GM19395 (cell line): ENCODE measurements around the gene RHEB.
A peak's percentile ranks its signal among the peaks of the same experiment; 100 is the strongest.
"Not testable (repeated sequence)": the region's sequence is repeated elsewhere in the genome, so short reads cannot be mapped to it uniquely, and the experiment has no call there.

Experiments used
- ATAC-seq: cut with Tn5 transposase; IDR thresholded peaks from one replicate; pipeline ENCODE4 v1.9.1; 2021; ENCODE audit warnings: mild to moderate bottlenecking, moderate library complexity; ENCODE audit not compliant: unreplicated experiment

RHEB gene

GRCh38 chr7:151536178-151536577 is 16.5 kb upstream of the RHEB start:
- ATAC-seq = not testable (repeated sequence)

DNA sequence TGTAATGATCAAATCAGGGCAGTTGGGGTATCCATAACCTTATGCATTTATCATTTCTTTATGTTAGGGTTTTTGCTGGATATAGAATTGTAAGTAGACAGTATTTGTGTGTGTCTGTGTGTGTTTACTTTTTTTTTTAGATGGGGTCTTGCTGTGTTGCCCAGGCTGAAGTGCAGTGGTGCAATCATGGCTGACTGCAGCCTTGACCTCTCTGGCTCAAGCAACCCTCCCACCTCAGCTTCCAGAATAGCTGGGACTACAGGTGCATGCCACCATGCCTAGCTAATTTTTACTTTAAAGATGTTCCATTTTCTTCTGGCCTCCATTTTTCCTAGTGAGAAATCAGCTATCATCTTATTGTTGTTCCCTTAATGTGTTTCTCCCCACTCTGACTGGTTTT is 10.1 kb upstream of the RHEB start:
- no peak for ATAC-seq

GRCh38 chr7:151524845-151525244 is 5.2 kb upstream of the RHEB start:
- no peak for ATAC-seq

DNA sequence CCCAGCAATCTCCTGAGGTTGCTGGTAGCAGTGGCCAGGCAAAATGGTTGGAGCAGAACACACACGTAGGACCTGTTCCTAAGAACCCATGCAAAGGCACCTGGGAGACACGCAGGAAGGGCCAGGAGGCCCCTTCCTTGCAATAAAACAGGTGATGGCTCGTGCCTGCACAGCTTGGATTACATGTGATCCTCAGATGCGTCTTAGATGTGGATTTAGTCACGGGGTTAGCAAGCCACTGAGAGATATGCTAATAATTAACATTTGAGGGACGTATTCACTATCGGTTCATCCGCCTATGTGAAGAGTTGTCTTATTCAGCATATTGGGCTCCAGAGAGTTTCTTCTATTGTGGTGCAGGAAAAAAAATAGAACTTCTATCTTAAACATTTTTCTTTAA is 4.6 kb upstream of the RHEB start:
- no peak for ATAC-seq

GRCh38 chr7:151520419-151521261 is 945 bp upstream of the RHEB start:
- ATAC-seq = no peak

- ATAC-seq = peak; percentile 72
These were observed 539 bp downstream of the RHEB start for GRCh38 chr7:151518947-151519764.

GRCh38 chr7:151518105-151518946 is 1.4 kb downstream of the RHEB start:
- no peak for ATAC-seq

DNA sequence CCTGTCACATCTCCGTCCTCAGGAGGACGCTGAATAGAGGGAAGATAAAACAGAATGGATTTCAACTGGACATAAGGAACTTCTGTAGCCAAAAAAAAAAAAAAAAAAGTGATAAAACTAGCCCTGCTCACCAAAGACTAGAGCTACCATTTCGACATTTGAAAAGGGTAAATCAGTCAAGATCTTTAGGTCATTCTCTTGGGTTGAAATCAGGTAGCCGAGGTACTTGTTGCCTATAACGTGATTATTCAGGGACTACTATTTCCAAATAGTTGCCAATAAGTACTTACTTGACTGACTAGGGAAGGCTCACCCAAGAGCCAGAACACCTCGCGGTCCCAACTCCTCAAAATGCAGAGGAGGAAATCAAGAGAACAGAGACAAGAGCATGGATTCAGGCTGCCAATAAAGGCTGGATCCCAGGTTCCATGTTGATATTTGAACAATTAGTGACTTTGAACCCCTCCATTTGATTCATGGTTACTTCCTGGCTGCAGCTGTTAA is 2.0 kb downstream of the RHEB start:
- ATAC-seq = no peak

DNA sequence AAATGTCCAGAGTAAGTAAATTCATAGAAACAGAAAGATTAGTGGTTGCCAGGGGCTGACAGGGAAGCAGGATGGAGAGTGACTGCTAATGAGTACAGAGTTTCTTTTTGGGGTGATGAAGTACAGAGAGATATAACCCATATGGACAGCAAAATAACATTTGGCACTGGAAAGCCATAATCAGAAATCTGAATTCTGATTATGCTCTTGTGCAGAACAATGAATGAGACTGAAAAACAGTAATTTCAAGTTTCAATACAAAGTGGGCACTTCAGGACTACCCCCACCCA is 4.5 kb downstream of the RHEB start:
- no peak for ATAC-seq

DNA sequence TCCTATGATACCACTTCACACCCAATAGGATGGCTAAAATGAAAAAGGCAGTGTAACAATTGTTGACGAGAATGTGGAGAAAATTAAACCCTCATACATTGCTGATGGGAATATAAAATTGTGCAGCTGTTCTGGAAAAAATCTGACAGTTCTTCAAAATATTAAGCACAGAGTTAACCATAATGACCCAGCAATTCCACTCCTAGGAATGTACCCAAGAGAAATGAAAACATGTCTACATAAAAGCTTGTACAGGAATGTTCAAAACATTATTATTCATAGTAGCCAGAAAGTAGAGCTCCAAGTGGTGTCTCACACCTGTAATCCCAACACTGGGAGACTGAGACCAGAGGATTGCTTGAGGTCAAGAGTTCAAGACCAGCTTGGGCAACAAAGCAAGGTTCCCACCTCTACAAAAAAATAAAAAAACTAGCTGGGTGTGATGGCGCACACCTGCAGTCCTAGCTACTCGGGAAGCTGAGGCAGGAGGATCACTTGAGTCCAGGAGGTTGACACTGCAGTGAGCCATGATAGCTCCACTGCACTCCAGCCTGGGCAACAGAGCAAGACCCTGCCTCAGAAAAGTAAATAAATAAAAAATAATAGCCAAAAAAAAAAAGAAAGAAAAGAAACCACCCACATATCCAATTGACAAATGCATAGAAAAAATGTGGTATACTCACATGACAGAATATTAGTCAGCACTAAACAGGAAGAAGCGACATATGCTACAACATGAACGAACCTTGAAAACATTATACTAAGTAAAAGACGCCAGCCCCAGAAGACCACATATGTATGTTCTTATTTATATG is 5.0 kb downstream of the RHEB start:
- no peak for ATAC-seq

- no peak for ATAC-seq
These were observed 6.6 kb downstream of the RHEB start for GRCh38 chr7:151513133-151513532.

GRCh38 chr7:151512353-151512752 is 7.3 kb downstream of the RHEB start:
- ATAC-seq = no peak

DNA sequence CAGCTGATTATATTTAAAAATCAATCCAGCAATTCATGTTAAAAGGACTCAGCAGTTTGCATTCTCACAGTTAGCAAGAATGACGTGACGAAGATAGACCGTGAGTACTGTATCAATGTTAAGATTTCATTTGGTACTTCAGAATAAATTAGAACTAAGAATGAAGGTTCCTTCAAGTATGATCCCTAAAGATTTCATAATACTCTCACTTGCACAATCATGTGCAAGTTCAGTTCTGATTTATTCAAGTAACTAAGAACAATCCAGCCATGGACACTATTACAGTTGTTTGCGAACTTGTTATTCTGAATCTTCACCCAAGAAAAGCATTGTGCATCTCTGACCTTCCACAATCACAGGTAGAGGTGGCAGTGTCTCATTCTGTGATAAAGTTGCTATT is 7.7 kb downstream of the RHEB start:
- ATAC-seq = no peak

DNA sequence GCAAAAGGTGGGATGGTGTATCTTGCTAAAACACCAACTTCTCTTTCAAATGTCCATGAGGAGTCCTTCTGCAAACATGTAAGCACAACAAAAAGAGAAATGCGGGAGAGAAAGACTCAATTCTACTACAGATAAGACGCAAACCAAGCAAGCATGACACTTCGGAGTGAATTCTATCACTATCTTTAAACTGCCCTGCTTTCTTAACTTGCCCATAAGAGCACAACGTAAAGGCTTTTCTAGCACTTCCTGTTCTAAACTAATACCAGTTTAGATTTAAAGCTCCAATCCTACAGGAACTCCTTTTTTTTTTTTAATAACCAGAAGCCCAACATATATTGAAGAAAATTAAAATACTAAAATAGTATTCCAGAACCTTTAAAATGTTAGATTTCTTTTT is 8.4 kb downstream of the RHEB start:
- ATAC-seq = no peak

- no peak for ATAC-seq
These were observed 9.9 kb downstream of the RHEB start for GRCh38 chr7:151509670-151510333.

GRCh38 chr7:151508991-151509390 is 10.7 kb downstream of the RHEB start:
- no peak for ATAC-seq

GRCh38 chr7:151507806-151508205 is 11.9 kb downstream of the RHEB start:
- no peak for ATAC-seq

GRCh38 chr7:151506901-151507382 is 12.8 kb downstream of the RHEB start:
- ATAC-seq = no peak

DNA sequence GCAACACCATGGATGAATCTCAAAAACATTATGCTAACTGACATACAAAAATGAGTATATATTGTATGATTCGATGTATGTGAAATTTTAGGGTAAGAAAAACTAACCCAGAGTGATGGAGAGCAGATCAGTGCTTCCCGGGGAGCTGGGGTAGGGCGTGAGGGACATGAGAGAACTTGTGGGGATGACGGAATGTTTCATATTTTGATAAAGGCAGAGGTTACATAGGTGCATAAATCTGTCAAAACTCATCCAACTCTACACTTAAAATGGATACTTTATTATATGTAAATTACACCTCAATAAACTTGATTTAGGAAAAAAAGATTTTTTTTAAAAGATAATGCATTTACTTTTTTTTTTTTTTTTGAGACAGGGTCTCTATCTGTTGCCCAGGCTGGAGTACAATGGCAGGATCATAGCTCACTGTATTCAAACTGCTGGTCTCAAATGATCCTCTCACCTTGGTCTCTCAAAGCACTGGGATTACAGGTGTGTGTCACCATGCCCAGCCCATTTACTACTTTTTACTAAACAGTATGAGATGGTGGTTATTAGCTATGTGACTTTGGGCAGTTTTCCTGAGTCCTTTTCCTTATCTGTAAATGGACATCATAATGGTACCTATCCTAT is 13.7 kb downstream of the RHEB start:
- ATAC-seq = no peak
